Esophagus (tissue), 2 donors: ENCODE data around the gene DEGS2. TPM values are rescaled to one million over a fixed set of nuclear protein-coding genes. Genes with fewer than 3 reads are reported as not detected.
A peak's percentile ranks its signal among the peaks of the same experiment; 100 is the strongest.
"Not testable (repeated sequence)": the region's sequence is repeated elsewhere in the genome, so short reads cannot be mapped to it uniquely, and the experiment has no call there.

ENCODE experiments used
- H3K27ac ChIP-seq, 2 donors: one replicate each; pipeline ENCODE4 v1.5.1; 2013; ENCODE audit warnings: low read depth in 2 of 2, mild to moderate bottlenecking in 2 of 2, inconsistent platforms in 1 of 2, low read length in 1 of 2, moderate library complexity in 1 of 2
- H3K27me3 ChIP-seq, 2 donors: one replicate each; pipeline ENCODE4 v1.6.1; 2013; ENCODE audit warnings: low read length in 2 of 2, control low read depth in 1 of 2, mild to moderate bottlenecking in 1 of 2; ENCODE audit not compliant: insufficient read depth in 2 of 2, control insufficient read depth in 1 of 2
- H3K36me3 ChIP-seq, 2 donors: one replicate each; pipeline ENCODE4 v1.6.1; 2013; ENCODE audit warnings: low read length in 1 of 2; ENCODE audit not compliant: control insufficient read depth in 2 of 2, insufficient read depth in 2 of 2
- H3K4me1 ChIP-seq, 2 donors: one replicate each; pipeline ENCODE4 v1.6.1; 2013; ENCODE audit warnings: low read length in 1 of 2; ENCODE audit not compliant: control insufficient read depth in 2 of 2, insufficient read depth in 2 of 2
- H3K4me3 ChIP-seq, 2 donors: one replicate each; pipeline ENCODE4 v1.5.1; 2013; ENCODE audit warnings: low read length in 2 of 2, mild to moderate bottlenecking in 2 of 2, low read depth in 1 of 2, moderate library complexity in 1 of 2
- H3K9me3 ChIP-seq, 2 donors: one replicate each; pipeline ENCODE4 v1.6.1; 2013; ENCODE audit warnings: mild to moderate bottlenecking in 2 of 2, low read depth in 1 of 2, low read length in 1 of 2, moderate library complexity in 1 of 2; ENCODE audit not compliant: control insufficient read depth in 2 of 2, insufficient read depth in 1 of 2
- WGBS, 2 donors: extraction: QIAGEN DNeasy Blood & Tissue Kit; methylation state at CpG; one replicate each; pipeline ENCODE4 v1.1.7; 2013; 5-methylcytosine and 5-hydroxymethylcytosine counted together
- polyA plus RNA-seq, 2 donors: library from polyadenylated mRNA; stranded (reverse); fragments of 200-250 nt; gene quantifications; one replicate each; pipeline ENCODE4 v1.2.3, GENCODE V29; 2013
- donor health status: healthy with polysubstance abuse.
- donor health status: Bipolar disorder and iron deficiency.

DEGS2 gene
- 10 to 100 TPM; 24.7 to 41.8 TPM for polyA plus RNA-seq

DNA sequence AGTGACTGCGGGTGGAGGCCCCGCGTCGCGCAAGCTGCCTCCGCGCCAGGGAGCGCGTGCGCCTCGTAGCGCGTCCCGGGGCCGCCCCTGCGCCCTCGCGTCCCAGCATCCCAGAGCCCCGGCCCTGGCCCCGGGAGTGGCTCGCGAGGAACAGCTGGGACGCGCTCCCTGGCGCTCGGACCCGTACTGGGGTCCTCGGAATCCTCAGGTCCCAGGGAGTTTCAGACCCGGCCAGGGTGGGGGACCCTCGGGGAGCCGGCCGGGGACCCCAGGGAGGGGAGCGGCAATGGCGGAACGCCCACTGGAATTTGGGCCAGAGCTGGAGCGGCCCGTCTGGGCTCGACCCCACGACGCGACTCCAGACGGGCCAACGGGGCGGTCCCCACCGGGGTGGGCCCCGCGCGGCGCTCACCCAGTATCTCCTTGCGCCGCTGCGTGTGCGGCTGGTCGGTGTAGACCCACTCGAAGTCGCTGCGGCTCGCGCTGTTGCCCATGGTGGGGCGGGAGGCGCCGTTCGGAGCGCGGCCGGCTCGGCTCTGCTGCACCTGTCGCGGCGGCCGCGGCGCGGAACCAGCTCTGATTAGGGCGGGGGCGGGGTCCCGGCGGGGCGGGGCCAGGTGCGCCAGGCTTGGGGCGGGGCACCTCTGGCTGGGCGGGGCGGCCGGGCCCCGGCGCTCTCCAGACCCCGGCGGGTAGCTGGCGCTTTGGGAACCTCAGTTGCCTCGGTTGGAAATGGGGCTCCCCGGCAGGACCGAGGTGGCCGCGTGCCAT is at the start of gene DEGS2:
Gene DEGS2, minus strand, starts transcription at position 552 of the 771 bp plus-strand sequence. Its CDS starts 58 bp downstream, at position 494.
- H3K27me3 ChIP-seq = no peaks in the 10 kb centered on the region
- H3K4me1 ChIP-seq = peaks cover 3 to 30% of the 10 kb centered on the region in 2 donors
- peaks cover 0 to 2% of the 10 kb centered on the region in 2 donors for H3K36me3 ChIP-seq
- WGBS, 2 donors = 1% methylated on average over 83 to 94 of the region's 94 CpGs
- H3K4me3 ChIP-seq = peak within 1 kb of the TSS; percentile 61 to 70
- H3K27ac ChIP-seq = peak within 1 kb of the TSS; percentile 76 to 77
- H3K9me3 ChIP-seq = peaks cover 5 to 12% of the 10 kb centered on the region in 2 donors

DNA sequence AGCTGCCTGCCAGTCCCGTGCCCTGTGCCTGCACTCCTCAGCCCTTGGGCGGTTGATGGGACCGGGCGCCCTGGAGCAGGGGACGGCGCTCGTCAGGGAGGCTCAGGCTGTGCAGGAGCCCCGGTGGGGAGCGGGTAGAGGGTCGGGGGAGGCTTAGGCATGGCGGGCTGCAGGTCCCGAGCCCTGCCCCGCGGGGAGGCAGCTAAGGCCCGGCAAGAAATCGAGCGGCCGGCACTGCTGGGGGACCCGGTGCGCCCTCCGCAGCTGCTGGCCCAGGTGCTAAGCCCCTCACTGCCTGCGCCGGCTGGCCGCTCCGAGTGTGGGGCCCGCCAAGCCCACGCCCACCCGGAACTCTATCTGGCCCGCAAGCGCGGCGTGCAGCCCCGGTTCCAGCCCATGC is 48.7 kb upstream of the DEGS2 start:
- 96 to 98% methylated on average over 22 to 33 of the region's 33 CpGs for WGBS, 2 donors
- H3K27ac ChIP-seq, H3K36me3 ChIP-seq, H3K27me3 ChIP-seq, H3K4me1 ChIP-seq, H3K9me3 ChIP-seq, H3K4me3 ChIP-seq: not testable (repeated sequence)

GRCh38 chr14:100207588-100207987 is 48.1 kb upstream of the DEGS2 start:
- H3K4me3 ChIP-seq, H3K9me3 ChIP-seq, H3K4me1 ChIP-seq, H3K27me3 ChIP-seq, H3K27ac ChIP-seq, H3K36me3 ChIP-seq: not testable (repeated sequence)
- 93 to 96% methylated on average over 10 of the region's 10 CpGs for WGBS, 2 donors

DNA sequence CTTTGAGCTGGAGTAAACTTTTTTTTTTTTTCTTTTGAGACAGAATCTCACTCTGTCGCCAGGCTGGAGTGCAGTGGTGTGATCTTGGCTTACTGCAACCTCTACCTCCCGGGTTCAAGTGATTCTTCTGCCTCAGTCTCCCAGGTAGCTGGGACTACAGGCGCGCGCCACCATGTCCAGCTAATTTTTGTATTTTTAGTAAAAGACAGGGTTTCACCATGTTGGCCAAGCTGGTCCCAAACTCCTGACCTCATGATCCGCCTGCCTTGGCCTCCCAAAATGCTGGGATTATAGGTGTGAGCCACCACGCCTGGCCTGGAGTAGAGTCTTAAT is 45.4 kb upstream of the DEGS2 start:
- not testable (repeated sequence) for H3K27me3 ChIP-seq, H3K36me3 ChIP-seq, H3K9me3 ChIP-seq, H3K4me3 ChIP-seq, H3K27ac ChIP-seq, H3K4me1 ChIP-seq
- 85 to 89% methylated on average over 7 of the region's 7 CpGs for WGBS, 2 donors

GRCh38 chr14:100203962-100204834 is 44.8 kb upstream of the DEGS2 start:
- no peaks in the 10 kb centered on the region for H3K36me3 ChIP-seq
- no peaks in the 10 kb centered on the region for H3K4me1 ChIP-seq
- no peak overlapping the region for H3K27ac ChIP-seq
- H3K4me3 ChIP-seq = no peak overlapping the region
- WGBS, 2 donors = 51 to 54% methylated on average over 4 of the region's 4 CpGs
- H3K27me3 ChIP-seq = no peaks in the 10 kb centered on the region
- no peaks in the 10 kb centered on the region for H3K9me3 ChIP-seq

DNA sequence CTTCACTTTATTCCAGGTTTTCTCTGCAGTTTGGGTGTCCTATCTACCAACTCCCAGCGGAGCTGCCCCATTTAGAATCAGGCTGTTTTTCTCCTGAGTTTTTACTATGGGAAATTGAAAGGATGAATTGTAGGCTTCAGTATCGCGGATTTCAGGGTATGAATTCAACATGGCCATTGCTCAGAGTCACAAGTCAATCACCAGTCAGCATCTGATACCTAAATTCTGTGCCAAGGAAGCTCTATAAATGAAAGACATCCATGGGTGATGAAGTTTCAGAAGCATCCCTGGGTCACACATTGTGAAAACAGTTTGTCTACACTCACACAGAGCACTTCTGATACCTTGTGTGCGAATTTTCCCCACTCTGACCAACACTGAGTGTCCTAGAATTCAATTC is 43.7 kb upstream of the DEGS2 start:
- Histone ChIP-seq H3K4me3 (no peak overlapping the region), H3K27me3 (no peaks in the 10 kb centered on the region), H3K36me3 (no peaks in the 10 kb centered on the region), H3K9me3 (no peaks in the 10 kb centered on the region), H3K27ac (no peak overlapping the region), H3K4me1 (no peaks in the 10 kb centered on the region)
- 89 to 96% methylated on average over 4 of the region's 4 CpGs for whole genome bisulfite sequencing, 2 donors

DNA sequence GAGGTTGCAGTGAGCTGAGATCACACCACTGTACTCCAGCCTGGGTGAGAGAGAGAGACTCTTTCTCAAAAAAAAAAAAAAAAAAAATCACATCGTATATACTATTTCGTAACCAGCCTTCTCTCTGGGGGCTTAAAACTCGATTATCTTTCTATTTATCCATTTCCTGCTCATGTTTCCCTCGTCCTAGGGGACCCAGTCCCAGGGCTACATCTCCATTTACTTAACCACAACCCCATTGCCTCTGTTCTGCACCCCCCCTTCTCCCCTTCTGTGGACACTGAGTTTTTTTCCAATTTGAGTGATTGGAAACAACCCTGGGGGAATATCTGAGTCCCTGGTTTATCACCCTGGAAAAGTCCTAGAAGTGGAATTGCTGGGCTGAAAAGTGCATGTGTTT is 43.3 kb upstream of the DEGS2 start:
- Histone ChIP-seq H3K27ac (no peak overlapping the region), H3K27me3 (no peaks in the 10 kb centered on the region)
- WGBS, 2 donors = 58 to 69% methylated on average over 4 of the region's 4 CpGs

DNA sequence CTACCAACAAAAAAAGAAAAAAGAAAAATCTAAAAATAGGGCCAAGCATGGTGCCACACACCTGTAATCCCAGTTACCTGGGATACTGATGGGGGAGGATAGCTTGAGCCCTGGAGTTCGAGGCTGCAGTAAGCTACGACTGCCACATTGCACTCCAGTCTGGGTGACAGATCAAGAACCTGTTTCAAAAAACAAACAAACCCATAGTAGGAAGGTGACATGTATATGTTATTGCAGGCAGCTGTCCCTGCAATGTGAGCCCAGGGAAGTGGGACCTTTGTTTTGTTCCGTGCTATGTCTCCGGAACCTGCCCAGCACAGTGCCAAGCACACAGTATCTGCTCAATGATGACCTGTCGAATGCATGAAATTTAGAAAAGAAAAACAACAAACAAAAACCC is 42.3 kb upstream of the DEGS2 start:
- H3K9me3 ChIP-seq = no peaks in the 10 kb centered on the region
- no peak overlapping the region for H3K4me3 ChIP-seq
- H3K27ac ChIP-seq = no peak overlapping the region
- H3K27me3 ChIP-seq = no peaks in the 10 kb centered on the region
- 75 to 82% methylated on average over 5 of the region's 5 CpGs for WGBS, 2 donors
- no peaks in the 10 kb centered on the region for H3K4me1 ChIP-seq
- no peaks in the 10 kb centered on the region for H3K36me3 ChIP-seq

More for the DNA sequence above, 43.3 kb upstream of the DEGS2 start:
- H3K4me1 ChIP-seq = no peaks in the 10 kb centered on the region
- no peaks in the 10 kb centered on the region for H3K36me3 ChIP-seq
- H3K9me3 ChIP-seq = no peaks in the 10 kb centered on the region
- H3K4me3 ChIP-seq = no peak overlapping the region

GRCh38 chr14:100200311-100200710 is 40.9 kb upstream of the DEGS2 start:
- Histone ChIP-seq H3K36me3 (no peaks in the 10 kb centered on the region), H3K27me3 (no peaks in the 10 kb centered on the region), H3K4me1 (no peaks in the 10 kb centered on the region), H3K9me3 (no peaks in the 10 kb centered on the region), H3K27ac (no peak overlapping the region), H3K4me3 (no peak overlapping the region)
- WGBS, 2 donors = 88 to 95% methylated on average over 3 of the region's 3 CpGs
